Activated T-cell treated with anti-CD3 and anti-CD28 coated beads, Interleukin-2, amount 50 U/mL, for 72 hours (primary cell): ENCODE results near the gene SCNN1B. TPM values are rescaled to one million over a fixed set of nuclear protein-coding genes. Genes with fewer than 3 reads are reported as not detected.

Experiments used
- total RNA-seq, 2 donors: library from RNA; stranded (reverse); gene quantifications; one replicate each; pipeline ENCODE4 v1.2.3, GENCODE V29; 2022

SCNN1B gene
- total RNA-seq, 2 donors from 2014 or later, result not detected

Other genes starting within 250 kb of the SCNN1B start
- gene USP31, start 152.8 kb upstream of the SCNN1B start, total RNA-seq, result 1 to 10 TPM; 4.1 to 6.1 TPM
- gene SCNN1G, start 119.6 kb upstream of the SCNN1B start, total RNA-seq, result not detected
- 10 to 100 TPM; 23.6 to 24.3 TPM for gene COG7, start 150.9 kb downstream of the SCNN1B start, total RNA-seq
- 10 to 100 TPM; 85.5 to 86.6 TPM for gene GGA2, start 208.2 kb downstream of the SCNN1B start, total RNA-seq